Ramos (cell line): Measurements from ENCODE around the gene ANKS1A.

ENCODE experiments used
- in situ Hi-C: fragments of 300-500 bp; cut with MboI; formaldehyde crosslinking; loops from one replicate; pipeline ENCODE4 v1.14.3; 2022; ENCODE audit warnings: low sequenced_read_pairs; ENCODE audit not compliant: unreplicated experiment

Gene ANKS1A

DNA sequence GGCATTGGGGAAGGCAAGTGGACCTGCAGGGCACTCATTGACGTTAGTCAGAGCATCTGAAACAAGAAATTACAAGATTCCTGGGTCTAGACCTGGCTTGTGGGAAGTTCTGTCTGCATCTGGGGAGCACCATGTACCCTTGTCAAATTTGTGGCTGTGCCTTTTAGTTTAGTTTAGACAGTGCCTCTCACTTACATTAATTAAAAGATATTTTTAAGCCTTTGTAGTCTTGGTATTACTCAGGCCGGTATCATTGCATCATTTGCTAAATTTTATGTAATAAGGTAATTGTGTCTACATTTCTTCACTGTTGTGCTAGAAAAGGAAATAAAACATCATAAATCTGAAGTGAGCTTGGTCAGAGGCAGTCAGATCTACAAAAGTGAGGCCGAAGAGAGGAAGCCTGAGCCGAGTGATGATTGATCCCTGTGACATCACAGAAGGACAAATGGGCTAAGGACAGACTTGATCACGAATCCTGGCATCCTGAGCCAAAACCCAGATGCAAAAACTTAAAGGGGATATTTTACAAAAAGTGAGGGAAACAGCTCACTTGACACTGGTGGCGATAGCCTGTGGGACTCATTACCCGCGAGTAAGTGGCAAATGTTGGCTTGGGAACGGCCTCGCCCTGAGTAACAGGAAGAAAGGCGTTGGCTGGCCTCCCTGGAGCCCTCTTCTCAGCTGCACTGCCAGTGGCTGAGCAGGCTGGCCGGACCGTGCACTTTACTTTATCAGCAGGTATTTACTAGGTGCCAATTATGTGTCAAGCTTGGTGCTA lies 145.5 kb downstream of the ANKS1A start:
- in situ Hi-C loops: no loop called here

DNA sequence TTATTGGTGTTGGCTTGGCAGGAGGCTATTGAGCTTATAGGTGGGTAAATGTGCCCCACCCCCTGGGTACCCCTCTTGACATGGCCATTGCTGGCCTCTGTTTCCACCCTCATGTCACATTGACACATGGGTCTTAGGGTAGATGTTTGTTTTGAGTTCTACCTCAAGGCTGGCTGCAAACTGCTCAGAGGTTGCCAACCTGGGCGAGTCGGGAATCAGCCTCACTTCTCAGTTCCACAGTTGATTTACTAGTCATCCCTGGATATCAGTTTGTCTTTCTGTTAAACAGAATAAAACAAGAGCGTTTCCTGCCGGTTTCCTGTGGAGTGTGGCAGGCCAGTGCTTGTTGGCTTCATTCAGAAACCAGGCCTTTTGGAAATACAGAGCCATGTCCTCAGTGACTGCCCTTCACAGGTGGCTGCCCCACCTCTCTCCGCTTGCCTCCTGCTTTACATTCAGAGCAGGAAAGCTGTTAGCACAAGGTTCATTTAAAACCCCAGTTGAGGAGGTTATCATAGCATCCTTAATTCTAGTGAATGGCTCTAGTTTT lies 146.5 kb downstream of the ANKS1A start:
- in situ Hi-C loops: no loop called here

DNA sequence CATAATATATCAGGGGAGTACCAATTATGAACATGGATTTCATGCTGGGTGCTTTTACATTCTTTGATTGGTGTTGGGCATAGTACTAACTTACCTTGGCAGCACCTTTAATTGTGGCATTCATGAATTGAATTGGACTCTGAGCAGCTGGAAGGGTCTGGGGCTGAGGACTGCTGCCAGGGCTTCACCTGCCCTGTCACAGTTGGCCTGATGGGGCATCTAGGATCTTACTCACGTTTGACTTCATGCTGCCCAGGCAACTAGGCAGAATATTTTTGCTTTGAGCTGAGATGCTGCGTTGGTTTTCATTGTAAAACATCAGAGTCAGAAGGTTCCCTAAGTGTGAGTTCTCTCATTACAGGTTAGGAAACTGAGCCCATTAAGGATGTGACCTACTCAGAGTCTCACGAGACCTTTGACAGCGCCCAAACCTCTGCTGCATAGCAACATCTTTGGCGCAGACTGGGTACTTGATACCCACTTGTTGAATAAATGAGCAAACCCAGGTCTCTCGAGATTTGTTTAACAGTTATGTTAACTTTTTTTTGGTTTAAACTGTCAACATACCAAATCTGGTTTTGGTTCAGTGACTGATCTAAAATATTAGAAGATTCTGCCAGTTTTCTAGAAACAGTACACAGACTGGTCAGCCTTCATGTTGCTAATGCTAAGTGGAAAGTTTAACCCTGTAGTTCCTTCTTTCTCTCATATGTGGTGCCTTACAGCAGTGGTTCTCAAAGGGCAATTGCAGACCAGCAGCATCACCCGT lies 147.2 kb downstream of the ANKS1A start:
- in situ Hi-C loops: no loop called here

DNA sequence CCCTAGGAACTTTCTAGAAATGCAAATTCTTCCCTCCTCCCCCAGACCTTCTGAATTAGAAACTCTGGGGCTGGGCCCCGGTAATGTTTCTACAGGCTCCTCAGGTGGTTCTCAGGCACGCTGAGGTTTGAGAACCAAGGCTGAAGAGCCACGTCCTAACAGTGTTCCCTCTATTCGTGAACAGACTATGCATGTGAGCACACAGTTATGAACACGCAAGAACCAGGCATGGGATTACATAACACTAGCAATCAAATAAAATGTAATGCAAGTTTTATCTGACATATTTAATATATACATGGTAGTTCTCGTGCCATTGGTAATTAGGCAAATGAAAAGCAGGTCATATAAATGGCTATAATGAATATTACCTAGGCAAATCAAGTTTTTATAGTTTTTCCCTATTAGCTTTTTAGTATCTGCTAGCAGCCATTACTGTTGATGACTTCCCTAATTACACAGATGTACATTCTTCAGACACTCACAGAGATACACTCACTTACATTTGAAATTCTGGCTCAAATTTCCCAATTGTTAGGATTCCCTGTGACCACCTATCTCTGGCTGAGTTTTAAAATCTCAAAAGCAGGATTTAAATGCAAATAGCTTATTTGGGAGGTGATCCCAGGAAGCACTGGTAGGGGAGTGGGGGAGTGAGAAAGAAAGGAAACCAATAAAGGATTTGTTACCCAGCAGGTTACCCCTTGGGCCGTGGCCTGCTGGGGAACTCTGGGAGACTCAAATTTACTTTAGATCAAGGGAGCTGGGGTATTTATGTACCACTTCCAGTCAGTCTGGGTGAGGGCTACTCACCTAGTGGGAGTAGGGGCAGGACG lies 148.0 kb downstream of the ANKS1A start:
- in situ Hi-C loops: no loop called here

DNA sequence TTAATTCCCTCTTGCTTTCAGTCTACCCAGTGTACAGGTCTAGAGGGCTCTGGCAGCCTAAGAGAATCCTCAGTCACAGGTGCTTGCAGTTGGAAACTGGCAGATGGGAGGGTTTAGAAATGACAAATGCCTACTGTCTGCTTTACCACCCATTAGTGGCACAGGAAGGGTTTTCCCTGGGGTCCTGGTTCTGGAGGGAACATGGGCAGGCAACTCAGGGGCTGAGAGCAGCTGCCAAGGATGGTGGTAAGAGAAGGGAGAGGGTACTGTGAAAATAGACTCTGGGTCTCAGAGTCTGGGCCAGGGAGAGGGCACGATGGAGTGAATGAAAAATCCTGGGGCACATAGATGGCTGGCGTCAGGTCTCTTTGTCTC lies 148.6 kb downstream of the ANKS1A start:
- in situ Hi-C loops: no loop called here

DNA sequence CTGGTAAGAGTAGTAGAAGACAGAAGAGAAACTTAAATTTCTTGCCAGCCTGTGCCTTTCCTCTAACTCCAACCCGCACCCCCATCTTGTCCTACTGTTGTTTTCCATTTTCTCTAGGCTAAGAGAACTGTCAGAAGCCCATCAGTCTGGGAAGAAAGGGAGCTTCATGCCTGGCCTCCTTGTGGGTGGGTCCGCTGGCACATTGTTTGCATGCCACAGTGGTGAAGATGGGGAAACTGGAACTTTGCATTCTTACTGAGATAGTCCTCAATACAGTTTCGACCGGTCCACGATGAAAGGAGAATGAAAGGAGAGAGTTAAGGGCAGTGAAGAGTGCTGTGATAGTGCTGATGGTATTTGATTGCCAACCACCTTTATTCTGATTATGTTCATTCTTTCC lies 149.0 kb downstream of the ANKS1A start:
- in situ Hi-C loops: no loop called here

DNA sequence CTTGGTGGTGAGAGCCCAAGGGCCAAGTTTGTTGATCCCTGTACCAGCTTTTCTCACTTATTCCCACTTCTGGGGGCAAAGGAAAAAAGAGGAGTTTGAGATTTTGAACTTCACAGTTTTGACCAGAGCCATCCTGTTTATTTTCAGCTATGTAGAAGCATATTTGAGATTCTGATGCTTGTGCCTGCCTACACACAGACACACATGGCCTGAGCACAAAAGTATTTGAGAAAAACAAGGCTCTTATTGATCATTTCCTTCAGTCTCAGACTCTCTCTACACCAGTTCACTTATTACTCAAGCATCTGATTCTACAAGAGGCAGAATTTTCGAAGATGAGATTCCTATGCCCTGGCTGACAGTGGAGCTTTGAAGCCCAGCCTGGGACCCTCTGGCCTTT lies 151.3 kb downstream of the ANKS1A start:
- in situ Hi-C loops: no loop called here

DNA sequence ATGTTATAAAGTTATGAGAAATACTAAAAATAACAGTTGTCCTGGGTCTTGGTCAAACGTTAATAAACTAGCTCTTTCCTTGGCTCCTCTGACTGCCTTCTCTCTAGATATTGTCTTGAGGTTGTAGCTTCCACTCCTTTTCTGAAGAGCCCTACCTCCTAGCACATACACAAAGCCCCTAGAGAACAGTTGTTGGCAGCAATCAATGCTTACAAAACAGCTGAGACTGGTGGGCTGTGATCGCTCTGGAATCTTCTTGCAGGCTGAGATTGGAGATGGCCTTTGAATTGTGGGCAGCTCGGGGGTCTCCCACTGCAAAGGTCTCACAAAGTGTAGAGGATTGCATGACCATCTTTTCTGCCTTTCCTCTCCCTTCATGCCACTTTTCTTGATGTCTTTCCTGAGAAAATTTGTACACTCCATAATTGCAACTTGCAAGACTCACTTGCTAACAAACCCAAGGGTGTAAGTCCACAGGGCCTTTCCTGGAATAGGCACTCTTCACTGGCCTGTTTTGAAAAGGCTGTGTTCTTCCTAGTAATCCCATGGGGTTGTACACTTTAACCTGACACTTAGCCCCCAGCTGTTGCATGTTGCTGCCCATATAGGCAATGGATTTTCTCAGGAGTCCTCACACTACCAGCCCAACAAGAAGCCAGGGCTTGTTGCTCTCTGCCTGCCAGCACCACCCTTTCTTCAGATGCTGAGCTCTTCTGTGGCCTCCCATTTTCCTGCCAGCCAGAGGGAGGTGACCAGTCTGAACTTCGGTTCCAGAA lies 152.2 kb downstream of the ANKS1A start:
- in situ Hi-C loops: no loop called here

DNA sequence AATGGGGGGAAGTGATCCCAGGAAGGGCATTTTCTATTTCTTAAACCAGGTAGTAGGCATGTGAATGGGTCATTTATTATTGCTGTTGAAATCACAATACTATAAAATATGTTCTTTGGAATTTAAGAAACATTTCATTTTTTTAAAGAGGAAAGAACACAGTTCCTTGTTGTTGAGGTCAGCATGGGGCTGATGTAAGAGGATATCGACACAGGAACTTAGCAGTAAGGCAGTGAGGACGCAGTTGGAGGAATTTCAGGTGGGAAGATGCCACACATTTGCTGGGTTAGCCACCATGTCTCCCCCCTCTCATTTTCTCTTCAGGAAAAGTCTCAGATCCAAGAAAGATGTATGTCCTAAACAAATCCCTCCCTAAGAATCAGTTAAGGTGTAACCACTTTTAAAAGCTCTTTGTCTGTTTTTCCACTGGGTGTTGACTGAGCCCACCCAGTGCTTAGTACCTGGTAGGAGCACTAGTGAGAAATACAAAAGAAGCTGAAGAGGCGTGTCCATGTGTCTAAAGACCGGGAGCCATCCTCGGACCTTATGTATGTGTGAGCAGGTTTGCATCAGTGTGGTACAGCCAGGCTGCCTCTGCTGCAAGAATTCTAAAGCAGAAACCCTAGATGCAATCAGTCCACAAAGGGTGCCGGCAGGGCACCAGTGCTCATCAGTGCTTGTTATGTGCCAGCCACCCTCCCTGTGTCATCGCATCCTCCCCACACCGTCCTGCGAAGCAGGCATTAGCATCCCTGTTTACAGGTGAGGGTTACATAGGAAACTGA lies 153.2 kb downstream of the ANKS1A start:
- in situ Hi-C loops: no loop called here

DNA sequence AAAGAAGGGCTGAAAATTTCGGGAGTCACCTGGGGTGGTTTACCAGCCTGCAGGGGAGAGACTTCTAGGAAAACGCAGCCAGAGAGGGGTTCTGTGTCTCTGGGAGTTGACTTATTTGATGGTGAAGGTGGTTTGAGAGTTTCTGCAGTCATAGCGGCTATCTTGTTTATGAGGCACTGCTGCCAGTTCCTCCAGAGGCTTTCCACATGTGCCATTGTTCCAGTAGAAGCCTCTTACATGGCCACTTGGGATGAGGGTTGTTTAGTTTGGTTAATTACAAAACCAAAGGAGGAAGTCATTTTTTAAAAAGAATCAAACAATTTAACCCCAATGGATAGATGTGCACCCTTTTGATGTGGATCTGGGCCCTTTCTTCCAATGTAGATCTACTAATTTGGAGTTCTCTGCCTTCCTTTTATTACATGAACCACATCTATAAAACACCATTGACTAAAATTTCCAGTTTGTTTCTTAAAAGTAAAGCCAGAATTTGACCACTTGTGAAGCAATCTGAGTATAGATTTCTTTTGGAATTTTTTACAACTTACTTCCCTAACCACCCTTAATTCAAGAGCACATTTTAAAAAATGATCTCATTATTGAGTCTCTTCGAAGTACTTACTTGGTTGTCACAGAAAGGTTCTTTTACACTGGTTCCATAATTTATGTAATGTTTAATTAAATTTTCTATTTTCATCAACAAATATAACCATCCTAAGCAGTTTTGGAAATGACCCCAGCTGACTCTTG lies 154.5 kb downstream of the ANKS1A start:
- in situ Hi-C loops: no loop called here

DNA sequence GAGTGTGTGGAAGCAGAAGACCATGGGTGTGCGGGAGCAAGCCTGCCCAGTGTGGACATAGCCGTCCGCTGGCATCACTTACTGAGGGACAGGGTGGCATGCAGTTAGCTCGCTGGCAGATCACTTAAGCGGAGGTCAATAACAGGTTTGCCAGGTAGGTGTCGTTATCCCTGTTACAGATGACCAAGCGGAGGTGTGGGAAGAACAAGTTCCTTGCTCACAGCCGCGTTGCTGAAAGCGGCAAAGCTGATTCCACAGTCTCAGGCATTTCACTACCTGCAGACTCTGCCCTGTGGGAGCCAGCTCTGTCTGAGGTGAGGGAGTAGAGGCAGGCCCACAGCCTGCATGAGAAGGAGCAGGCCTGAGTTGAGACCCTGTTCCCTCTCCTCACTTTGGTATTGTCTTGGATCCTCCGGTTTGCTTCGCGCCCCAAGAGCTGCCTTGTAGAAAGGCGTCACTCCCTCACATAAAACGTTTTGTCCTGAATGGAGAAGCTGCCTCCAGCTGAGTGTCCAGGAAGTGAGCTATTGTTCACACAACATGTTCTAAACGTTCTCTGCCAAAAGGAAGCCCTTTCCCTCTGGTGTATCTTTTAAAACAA lies 155.2 kb downstream of the ANKS1A start:
- in situ Hi-C loops: no loop called here

DNA sequence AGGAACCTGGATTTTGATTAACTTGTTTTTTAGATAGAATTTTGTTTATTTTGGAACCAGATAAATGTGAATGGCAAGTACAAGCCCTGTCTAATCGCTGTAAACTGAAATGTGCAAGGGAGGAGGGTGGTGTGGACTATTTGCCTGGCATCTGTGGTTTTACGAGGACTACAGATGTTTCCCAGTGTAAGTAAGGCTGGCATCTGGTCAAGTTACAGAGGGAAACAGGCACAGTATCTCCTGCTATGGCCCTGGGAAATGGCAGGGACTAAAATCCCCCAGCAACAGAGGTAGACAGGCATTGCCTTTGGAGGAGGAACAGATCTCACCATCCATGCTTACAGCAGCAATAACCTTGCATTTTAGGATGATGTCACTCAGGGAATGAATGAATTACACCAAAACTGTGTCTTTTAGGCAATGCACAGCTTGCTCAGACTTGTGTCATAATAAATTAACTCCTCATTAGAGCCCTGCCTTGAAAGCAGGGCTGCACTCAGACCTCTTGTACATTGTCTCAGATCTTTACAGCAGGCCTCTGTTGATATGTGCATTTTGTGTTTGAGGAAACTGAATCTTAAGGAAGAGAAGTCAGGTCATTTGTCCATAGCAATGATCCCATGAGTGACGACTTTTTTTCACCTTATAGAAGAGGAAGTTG lies 155.8 kb downstream of the ANKS1A start:
- in situ Hi-C loops: no loop called here

DNA sequence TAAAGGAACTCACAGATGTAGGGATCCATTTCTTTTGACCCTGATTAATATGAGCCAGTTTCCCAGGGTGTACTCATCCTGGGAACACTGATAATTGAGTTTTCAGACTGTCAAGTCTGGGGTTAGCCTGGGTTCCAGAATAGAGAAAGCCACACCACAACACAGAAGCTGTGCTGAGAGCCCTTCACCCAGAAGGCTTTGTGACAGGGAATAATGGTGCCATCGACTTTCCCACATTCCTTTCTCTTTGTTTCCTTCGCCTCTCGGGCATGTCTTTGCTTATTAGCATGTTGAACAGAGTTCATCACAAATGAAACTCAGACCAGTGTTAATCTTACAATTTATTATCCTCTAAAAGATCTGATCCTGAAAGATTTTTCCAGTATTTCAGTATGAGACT lies 157.0 kb downstream of the ANKS1A start:
- in situ Hi-C loops: no loop called here

DNA sequence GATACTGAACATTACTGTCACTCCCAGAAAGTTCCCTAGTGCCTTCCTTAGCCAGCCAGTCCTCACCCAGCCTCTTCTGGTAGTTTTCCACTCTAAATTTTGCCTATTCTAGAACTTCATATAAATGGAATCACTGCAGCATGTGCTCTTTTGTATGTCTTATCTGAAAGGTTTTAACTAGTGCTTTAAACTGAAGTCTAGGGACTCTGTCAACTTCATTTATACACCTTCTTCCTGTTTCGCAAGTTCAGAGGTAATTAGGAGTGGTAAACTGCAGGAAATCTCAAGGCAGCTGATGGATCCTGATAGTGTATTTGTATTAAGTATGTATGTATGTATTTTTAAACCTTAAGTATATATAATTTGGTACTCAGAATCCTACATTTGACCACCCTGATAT lies 157.8 kb downstream of the ANKS1A start:
- in situ Hi-C loops: no loop called here

DNA sequence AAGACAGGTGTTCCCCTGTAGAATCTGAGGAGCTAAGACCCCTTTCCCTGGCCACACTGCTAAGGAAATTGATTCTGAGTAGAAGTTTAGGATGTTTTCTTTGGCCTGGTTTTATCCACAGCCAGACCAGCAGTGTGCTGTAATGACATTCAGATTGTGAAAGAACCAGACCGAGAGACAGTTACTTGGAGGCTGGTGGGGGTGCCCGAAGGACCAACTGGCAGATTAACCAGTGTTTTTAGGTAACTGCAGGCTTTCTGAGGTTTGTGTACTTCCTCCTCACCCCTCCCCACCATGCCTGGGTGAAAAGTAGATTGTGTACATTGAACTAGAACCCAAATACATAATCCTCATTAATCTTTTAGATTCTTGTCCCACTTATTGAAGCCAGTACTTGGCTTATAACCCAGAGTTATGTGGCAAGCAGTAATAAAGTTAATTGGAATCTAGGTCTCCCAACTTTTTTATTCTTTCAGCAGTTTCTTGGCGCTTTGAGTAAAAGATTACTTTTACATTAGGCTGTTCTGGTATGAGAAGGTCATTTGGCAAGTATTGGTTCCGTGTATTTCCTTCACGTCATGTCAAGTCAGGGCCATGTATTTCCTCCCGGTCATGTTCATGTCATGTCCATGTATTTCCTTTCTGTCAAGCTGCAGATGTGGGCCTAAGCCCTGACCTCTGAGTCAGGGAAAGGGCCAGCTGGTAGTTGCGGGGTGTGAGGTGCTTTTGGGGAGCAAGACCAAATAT lies 158.4 kb downstream of the ANKS1A start:
- in situ Hi-C loops: no loop called here

DNA sequence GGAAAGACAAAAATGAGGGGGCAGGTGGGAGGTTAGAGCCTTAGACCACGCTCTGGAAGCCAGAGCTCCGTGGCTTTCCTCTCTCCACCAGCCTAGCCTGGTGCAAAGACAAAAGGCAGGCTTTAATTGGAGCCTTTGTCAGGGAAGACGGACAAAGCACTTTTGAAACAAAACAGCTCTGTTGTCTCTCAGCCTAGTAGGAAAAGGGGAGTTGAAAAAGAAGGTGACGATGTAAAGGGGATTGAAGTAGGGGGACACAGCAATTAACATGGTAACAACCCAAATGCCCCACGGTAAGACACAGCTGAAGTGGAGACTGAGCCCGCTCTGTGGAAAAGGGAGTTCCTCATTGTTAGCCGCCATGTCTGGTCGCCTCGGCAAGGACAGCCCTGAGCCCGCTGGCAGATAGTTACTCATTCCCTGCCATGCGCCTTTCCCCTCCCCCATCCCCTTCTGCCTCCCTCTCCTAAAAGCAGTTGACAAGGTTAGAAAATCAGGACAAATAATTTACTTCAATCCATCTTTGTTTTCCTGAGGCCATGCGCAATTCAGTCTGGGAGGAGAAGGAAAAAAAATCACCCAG lies 159.1 kb downstream of the ANKS1A start:
- in situ Hi-C loops: no loop called here
